H1 (cell line): Measurements from ENCODE around the gene SCPEP1. TPM values are rescaled to one million over a fixed set of nuclear protein-coding genes. Genes with fewer than 3 reads are reported as not detected.

Source experiments
- CTCF ChIA-PET: fragments of 300-600 bp; sonication (Branson Sonifier 250); formaldehyde crosslinking; loops from one replicate; lab custom pipeline; 2021; ENCODE audit not compliant: partially characterized antibody; lab: Charles Lee
- POLR2A ChIA-PET: fragments of 300-600 bp; sonication (Branson Sonifier 250); formaldehyde crosslinking; loops from one replicate; lab custom pipeline; 2021; ENCODE audit warnings: inconsistent platforms; ENCODE audit not compliant: partially characterized antibody; lab: Charles Lee
- DNase-seq, 2 experiments: peaks; one replicate each; pipeline versions ENCODE4 v3.0.0 to v3.0.0-alpha.2; 2010 to 2022; ENCODE audit warnings: low spot score in 2 of 2, low read depth in 1 of 2, mixed read lengths in 1 of 2
- FAIRE-seq: peaks from 2 replicates; lab custom pipeline; 2011; peaks lifted over from hg19 to GRCh38; lab: Jason Lieb, UNC
- H2AFZ ChIP-seq: 2 replicates; pipeline ENCODE4 v1.8.1; 2012; ENCODE audit warnings: low read length, inconsistent platforms
- H2AK5ac ChIP-seq: 2 replicates; pipeline ENCODE4 v1.6.1; 2013; ENCODE audit warnings: low read depth, low read length
- H2BK120ac ChIP-seq: replicated peaks from 2 replicates; pipeline ENCODE3; 2013; ENCODE audit warnings: low read depth, low read length, inconsistent platforms
- H2BK12ac ChIP-seq: 2 replicates; pipeline ENCODE4 v1.6.1; 2013; ENCODE audit warnings: low read depth, low read length
- H2BK15ac ChIP-seq: 2 replicates; pipeline ENCODE4 v1.6.1; 2013; ENCODE audit warnings: low read length
- H2BK20ac ChIP-seq: 2 replicates; pipeline ENCODE4 v1.6.1; 2013; ENCODE audit warnings: low read length
- H2BK5ac ChIP-seq: 2 replicates; pipeline ENCODE4 v1.6.1; 2013; ENCODE audit warnings: low read depth, low read length
- H3K14ac ChIP-seq: 2 replicates; pipeline ENCODE4 v1.6.1; 2013; ENCODE audit warnings: inconsistent platforms; ENCODE audit not compliant: insufficient read length
- H3K18ac ChIP-seq: 2 replicates; pipeline ENCODE4 v1.6.1; 2013; ENCODE audit warnings: low read length; ENCODE audit errors: extremely low read depth
- H3K23ac ChIP-seq: 2 replicates; pipeline ENCODE4 v1.6.1; 2013; ENCODE audit warnings: inconsistent platforms; ENCODE audit not compliant: insufficient read length
- H3K23me2 ChIP-seq: 2 replicates; pipeline ENCODE4 v1.6.1; 2013; ENCODE audit warnings: low read depth, low read length
- H3K27ac ChIP-seq: 2 replicates; pipeline ENCODE4 v1.6.1; 2011; ENCODE audit warnings: low read depth, low read length, inconsistent platforms
- H3K27me3 ChIP-seq, 4 experiments: replicated peaks in 1 of 4; 1 replicate in 1 of 4; 2 replicates in 3 of 4; pipeline versions ENCODE4 v1.6.1 to v1.8.1; 2011 to 2013; ENCODE audit warnings: low read length in 3 of 4, mild to moderate bottlenecking in 3 of 4, inconsistent platforms in 2 of 4, mixed read lengths in 2 of 4, moderate library complexity in 1 of 4; ENCODE audit not compliant: control insufficient read depth in 3 of 4, insufficient read depth in 3 of 4; ENCODE audit errors: extremely low read depth in 1 of 4
- H3K36me3 ChIP-seq, 4 experiments: 2 replicates each; pipeline versions ENCODE4 v1.6.1 to v1.8.1; 2011 to 2013; ENCODE audit warnings: mild to moderate bottlenecking in 4 of 4, low read length in 3 of 4, moderate library complexity in 2 of 4, control low read depth in 1 of 4, inconsistent platforms in 1 of 4; ENCODE audit not compliant: insufficient read depth in 4 of 4, control insufficient read depth in 2 of 4
- H3K4ac ChIP-seq: replicated peaks from 2 replicates; pipeline ENCODE3; 2013; ENCODE audit warnings: low read length, low read depth, mixed read lengths, inconsistent platforms; ENCODE audit not compliant: insufficient read length
- H3K4me1 ChIP-seq, 4 experiments: replicated peaks in 1 of 4; 1 replicate in 1 of 4; 2 replicates in 3 of 4; pipeline versions ENCODE4 v1.6.1 to v1.8.1; 2011 to 2013; ENCODE audit warnings: low read length in 3 of 4, inconsistent platforms in 2 of 4, mixed read lengths in 1 of 4; ENCODE audit not compliant: insufficient read depth in 4 of 4, control insufficient read depth in 3 of 4
- H3K4me2 ChIP-seq, 2 experiments: 2 replicates each; pipeline versions ENCODE4 v1.6.1 to v1.8.1; 2011 to 2013; ENCODE audit warnings: low read depth in 2 of 2, low read length in 2 of 2, control low read depth in 1 of 2, inconsistent platforms in 1 of 2, mild to moderate bottlenecking in 1 of 2; ENCODE audit not compliant: insufficient read depth in 1 of 2
- H3K4me3 ChIP-seq, 4 experiments: fragments of 200-600, 300-600 bp in 1 of 4; sonication (generic), shearing (Covaris generic), sonication (Bioruptor Twin) in 1 of 4; 2 replicates each; pipeline versions ENCODE4 v1.5.1 to v1.8.1; 2011 to 2016; ENCODE audit warnings: low read length in 4 of 4, low read depth in 3 of 4, control low read depth in 2 of 4, inconsistent platforms in 2 of 4, mild to moderate bottlenecking in 2 of 4, mixed read lengths in 1 of 4, moderate library complexity in 1 of 4; ENCODE audit not compliant: insufficient read depth in 2 of 4; ENCODE audit errors: extremely low read depth in 1 of 4
- H3K56ac ChIP-seq: replicated peaks from 2 replicates; pipeline ENCODE3; 2013; ENCODE audit warnings: low read depth, mild to moderate bottlenecking, mixed read lengths, low read length, inconsistent platforms; ENCODE audit not compliant: insufficient read length
- H3K79me1 ChIP-seq: 2 replicates; pipeline ENCODE4 v1.6.1; 2013; ENCODE audit warnings: low read depth, low read length, control low read depth
- H3K79me2 ChIP-seq, 2 experiments: 2 replicates each; pipeline versions ENCODE4 v1.6.1 to v1.8.1; 2012 to 2013; ENCODE audit warnings: low read length in 2 of 2, mild to moderate bottlenecking in 2 of 2, inconsistent platforms in 1 of 2; ENCODE audit not compliant: insufficient read depth in 2 of 2, control insufficient read depth in 1 of 2
- H3K9ac ChIP-seq, 4 experiments: replicated peaks in 1 of 4; 1 replicate in 1 of 4; 2 replicates in 3 of 4; pipeline versions ENCODE4 v1.6.1 to v1.8.1; 2011 to 2013; ENCODE audit warnings: low read depth in 3 of 4, low read length in 3 of 4, control low read depth in 2 of 4, mild to moderate bottlenecking in 2 of 4, moderate library complexity in 2 of 4, inconsistent platforms in 1 of 4; ENCODE audit errors: extremely low read depth in 1 of 4
- H3K9me3 ChIP-seq, 2 experiments: 2 replicates each; pipeline versions ENCODE4 v1.6.1 to v1.8.1; 2012 to 2013; ENCODE audit warnings: mild to moderate bottlenecking in 2 of 2, moderate library complexity in 2 of 2, control low read depth in 1 of 2, inconsistent platforms in 1 of 2, low read depth in 1 of 2, low read length in 1 of 2, mixed read lengths in 1 of 2; ENCODE audit not compliant: insufficient read depth in 2 of 2
- H4K20me1 ChIP-seq, 2 experiments: replicated peaks in 1 of 2; 2 replicates each; pipeline versions ENCODE3 to v1.8.1; 2011 to 2013; ENCODE audit warnings: inconsistent platforms in 2 of 2, low read length in 2 of 2, mild to moderate bottlenecking in 1 of 2; ENCODE audit not compliant: insufficient read depth in 2 of 2, control insufficient read depth in 1 of 2
- H4K5ac ChIP-seq: 2 replicates; pipeline ENCODE4 v1.6.1; 2013; ENCODE audit warnings: low read length, low read depth, mixed read lengths, inconsistent platforms; ENCODE audit not compliant: insufficient read length
- H4K8ac ChIP-seq: 2 replicates; pipeline ENCODE4 v1.8.0; 2013; ENCODE audit warnings: mild to moderate bottlenecking, moderate library complexity, low read length, inconsistent platforms; ENCODE audit not compliant: insufficient read depth; ENCODE audit errors: extremely low read depth
- H4K91ac ChIP-seq: replicated peaks from 2 replicates; pipeline ENCODE3; 2013; ENCODE audit warnings: low read length, mixed read lengths, inconsistent platforms; ENCODE audit not compliant: insufficient read length
- MAX ChIP-seq: IDR thresholded peaks from 2 replicates; pipeline ENCODE4 v1.6.1; 2012; ENCODE audit warnings: inconsistent platforms
- POU5F1 ChIP-seq: IDR thresholded peaks from 2 replicates; pipeline ENCODE4 v1.6.1; 2011; ENCODE audit warnings: low read depth, mild to moderate bottlenecking, low read length, moderate library complexity
- RAD21 ChIP-seq, 2 experiments: IDR thresholded peaks in 1 of 2; conservative IDR thresholded peaks in 1 of 2; 2 replicates each; pipeline ENCODE4 v1.6.1; 2011; ENCODE audit warnings: low read depth in 2 of 2, low read length in 2 of 2, improper control_type of control experiment in 1 of 2, inconsistent platforms in 1 of 2, mild to moderate bottlenecking in 1 of 2, moderate library complexity in 1 of 2
- WGBS, 2 experiments: shearing (Covaris generic) in 1 of 2; methylation state at CpG; one replicate each; pipeline versions ENCODE4 v1.1.6 to v1.1.7; 2013 to 2015; ENCODE audit warnings: low lambda C conversion rate in 2 of 2, mixed read lengths in 2 of 2, inconsistent platforms in 1 of 2, low coverage in 1 of 2, missing lambda C conversion rate in 1 of 2; ENCODE audit not compliant: insufficient replicate concordance in 2 of 2, insufficient coverage in 1 of 2, insufficient read length in 1 of 2; ENCODE audit errors: extremely low coverage in 1 of 2, missing lambda C conversion rate in 1 of 2; 5-methylcytosine and 5-hydroxymethylcytosine counted together
- polyA plus RNA-seq, 7 experiments: library from polyadenylated mRNA; depleted of rRNA in 3 of 7; stranded (reverse) in 5 of 7; unstranded in 2 of 7; fragments of >200 nt in 5 of 7; fragments of 200-250 nt in 2 of 7; gene quantifications; 1 replicate in 5 of 7; 2 replicates in 1 of 7; 4 replicates in 1 of 7; pipeline versions ENCODE4 v1.2.1 to v1.2.3, GENCODE V29; 2011 to 2013; ENCODE audit warnings: missing spikeins in 2 of 7, mixed read lengths in 2 of 7
- total RNA-seq: library from RNA; stranded (reverse); fragmentation: NEBNext Ultra II Directional; extraction: Animal tissue kit (Norgen Biotek cat#: 25700); gene quantifications from 2 replicates; pipeline ENCODE4 v1.2.1, GENCODE V29; 2021

Gene SCPEP1
- total and polyA plus RNA-seq, 2 of the 8 experiments (the other 6 are each of a cell fraction or from before 2014, with no cell fraction given): 30.7 to 52.6 TPM

- Histone ChIP-seq H2BK120ac (no peak overlapping the region), H3K23ac (no peak overlapping the region), H3K14ac (no peak overlapping the region), H4K91ac (no peak overlapping the region), H2BK5ac (peak overlapping the region; percentile 4; the same call in 1 of the 2 replicates), H3K4me2 (no peak overlapping the region), H2BK20ac (0 out of 2 replicates have a peak overlapping the region, but pooled peaks have one; percentile 86), H3K27me3 (no peaks in the 10 kb centered on the region), H3K27ac (no peak overlapping the region), H2BK15ac (no peak overlapping the region), H3K4ac (no peak overlapping the region), H4K20me1 (no peaks in the 10 kb centered on the region), H3K4me3 (no peak overlapping the region), H2AK5ac (no peak overlapping the region), H2BK12ac (no peak overlapping the region), H4K5ac (no peak overlapping the region), H3K18ac (no peak overlapping the region), H2AFZ (no peak overlapping the region), H3K9me3 (no peaks in the 10 kb centered on the region), H3K79me1 (peaks cover 2% of the 10 kb centered on the region; the same call in 1 of the 2 replicates), H3K9ac (no peak overlapping the region), H3K36me3 (peaks cover 0 to 3% (median 0%) of the 10 kb centered on the region in 4 experiments; a peak in 2 of 8 replicates), H4K8ac (no peak overlapping the region), H3K79me2 (no peaks in the 10 kb centered on the region), H3K4me1 (peaks cover 0 to 4% (median under 1%) of the 10 kb centered on the region in 4 experiments; a peak in 3 of 7 replicates), H3K23me2 (no peaks in the 10 kb centered on the region), H3K56ac (no peak overlapping the region)
- FAIRE-seq (no peak), DNase-seq (no peak)
- POLR2A ChIA-PET: no interaction called here
- CTCF ChIA-PET: interaction anchor here (0.9 to 11.8 kb wide), 11 partner anchors 11 to 151 kb away, joined by 3 to 112 read pairs (median 5); no protein-coding TSS in a partner anchor
- WGBS, 2 experiments: 83% methylated on average over 8 of the region's 8 CpGs; no CpG with 5 or more reads in 1 of the 2 experiments
- no peak for TF ChIP-seq POU5F1
- peak; percentile 28; the same call in 1 of the 2 replicates for TF ChIP-seq MAX
- peak; percentile 46 to 69; a peak in 3 of 4 replicates for TF ChIP-seq RAD21 (IDR thresholded peaks at IDR 0.05 in 1 of 2, conservative IDR thresholded peaks at IDR 0.05 in 1 of 2; ENCODE audit: low read depth in 2 of 2, low read length in 2 of 2)
These were observed 27.1 kb downstream of the SCPEP1 start for GRCh38 chr17:57004944-57005579.
